GM12864 (cell line): ENCODE measurements around the gene TRIM7.
"Not testable (repeated sequence)": the region's sequence is repeated elsewhere in the genome, so short reads cannot be mapped to it uniquely, and the experiment has no call there.

Experiments
- DNase-seq: peaks from one replicate; pipeline ENCODE4 v3.0.0-alpha.2; 2011; ENCODE audit warnings: low read depth
- H3K4me3 ChIP-seq: 2 replicates; pipeline ENCODE4 v1.5.1; 2011; ENCODE audit warnings: mild to moderate bottlenecking, low read depth, low read length, control low read depth
- CTCF ChIP-seq: IDR thresholded peaks from 2 replicates; pipeline ENCODE4 v1.5.1; 2011; ENCODE audit warnings: low read depth, mild to moderate bottlenecking, moderate library complexity, low read length, control low read depth, inconsistent platforms; ENCODE audit errors: missing control alignments

The TRIM7 gene

GRCh38 chr5:181186022-181186421 is 19.0 kb downstream of the TRIM7 start:
- no peak for DNase-seq
- TF ChIP-seq CTCF = no peak
- H3K4me3 ChIP-seq = no peak overlapping the region

- H3K4me3 ChIP-seq = no peak overlapping the region; the same call in 1 of the 2 replicates
- TF ChIP-seq CTCF = no peak
- DNase-seq = no peak
Measured at GRCh38 chr5:181185560-181185959, 19.4 kb downstream of the TRIM7 start.

- no peak for DNase-seq
- TF ChIP-seq CTCF = no peak
- peak overlapping the region; percentile 64 for H3K4me3 ChIP-seq
Measured at GRCh38 chr5:181184845-181185216, 20.2 kb downstream of the TRIM7 start.

GRCh38 chr5:181182651-181183050 is 22.3 kb downstream of the TRIM7 start:
- no peak for TF ChIP-seq CTCF
- no peak for DNase-seq
- H3K4me3 ChIP-seq = peak overlapping the region; percentile 25; the same call in 1 of the 2 replicates

GRCh38 chr5:181181650-181182565 is 23.1 kb downstream of the TRIM7 start:
- DNase-seq = no peak
- peak; percentile 83 for TF ChIP-seq CTCF
- no peak overlapping the region for H3K4me3 ChIP-seq

GRCh38 chr5:181177559-181177958 is 27.4 kb downstream of the TRIM7 start:
- DNase-seq = not testable (repeated sequence)

GRCh38 chr5:181176254-181176952 is 28.6 kb downstream of the TRIM7 start:
- TF ChIP-seq CTCF = no peak
- H3K4me3 ChIP-seq = no peak overlapping the region
- DNase-seq = no peak

More at GRCh38 chr5:181177559-181177958, 27.4 kb downstream of the TRIM7 start:
- not testable (repeated sequence) for H3K4me3 ChIP-seq
